NOMO-1 treated with dmso at 0.1 percent for 144 hours (cell line): ENCODE data around the gene ZYG11A.
A peak's percentile ranks its signal among the peaks of the same experiment; 100 is the strongest.
"Not testable (repeated sequence)": the region's sequence is repeated elsewhere in the genome, so short reads cannot be mapped to it uniquely, and the experiment has no call there.

Experiments
- DNase-seq: peaks from one replicate; lab custom pipeline; 2025; ENCODE audit not compliant: unreplicated experiment; lab: John Stamatoyannopoulos, UW

ZYG11A gene

DNA sequence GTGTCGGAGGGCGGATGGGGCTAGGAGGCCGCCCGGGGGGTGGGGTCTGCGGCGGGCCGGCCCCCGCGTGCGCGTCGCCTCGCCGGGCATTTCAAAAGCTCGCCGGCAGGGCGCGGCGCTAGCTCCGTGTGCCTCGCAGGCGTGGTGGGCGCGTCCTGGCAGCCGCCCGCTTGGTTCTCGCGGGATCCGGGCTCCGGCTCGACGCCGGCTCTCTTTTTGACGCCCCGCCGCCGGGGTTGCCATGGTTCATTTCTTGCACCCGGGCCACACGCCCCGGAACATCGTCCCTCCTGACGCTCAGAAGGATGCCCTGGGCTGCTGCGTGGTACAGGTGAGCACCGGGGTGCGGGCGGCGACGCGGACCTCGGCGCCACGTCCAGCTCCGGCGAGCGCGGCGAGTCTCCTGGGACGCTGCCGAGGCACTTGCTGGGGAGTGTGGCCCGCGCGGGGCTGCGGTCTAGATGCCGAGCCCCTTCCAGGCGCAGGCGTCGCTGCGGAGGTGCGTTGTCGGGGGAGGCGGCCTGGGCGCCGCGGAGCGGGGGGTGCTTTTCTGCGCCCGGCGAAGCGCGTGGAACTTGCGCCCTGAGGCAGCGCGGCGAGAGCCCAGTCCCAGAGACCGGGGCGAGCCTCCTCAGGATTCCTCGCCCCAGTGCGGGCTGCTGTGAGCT, at the start of gene ZYG11A:
TSS of gene ZYG11A (plus strand) at position 118 of the 668 bp plus-strand sequence. CDS start at position 242, 124 bp downstream.
- DNase-seq, result peak; percentile 29

DNA sequence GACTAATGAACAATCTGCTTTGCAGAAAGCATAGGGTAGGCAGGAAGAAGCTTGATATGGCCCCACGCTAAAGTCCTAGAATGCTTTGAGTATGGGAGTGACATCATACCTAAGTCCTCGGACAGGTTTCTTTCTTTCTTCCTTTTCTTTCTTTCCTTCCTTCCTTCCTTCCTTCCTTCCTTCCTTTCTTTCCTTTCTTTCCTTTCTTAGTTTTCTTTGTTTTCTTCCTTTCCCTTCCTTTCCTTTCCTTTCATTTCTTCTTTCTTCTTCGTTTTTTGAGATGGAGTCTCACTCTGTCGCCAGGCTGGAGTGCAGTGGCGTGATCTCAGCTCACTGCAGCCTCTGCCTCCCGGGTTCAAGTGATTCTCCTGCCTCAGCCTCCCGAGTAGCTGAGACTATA, 48.8 kb upstream of the ZYG11A start:
- DNase-seq, result not testable (repeated sequence)

GRCh38 chr1:52795464-52795863, 47.1 kb upstream of the ZYG11A start:
- DNase-seq, result peak; percentile 20

- DNase-seq, result no peak
Measured at GRCh38 chr1:52798331-52798730, 44.2 kb upstream of the ZYG11A start.

DNA sequence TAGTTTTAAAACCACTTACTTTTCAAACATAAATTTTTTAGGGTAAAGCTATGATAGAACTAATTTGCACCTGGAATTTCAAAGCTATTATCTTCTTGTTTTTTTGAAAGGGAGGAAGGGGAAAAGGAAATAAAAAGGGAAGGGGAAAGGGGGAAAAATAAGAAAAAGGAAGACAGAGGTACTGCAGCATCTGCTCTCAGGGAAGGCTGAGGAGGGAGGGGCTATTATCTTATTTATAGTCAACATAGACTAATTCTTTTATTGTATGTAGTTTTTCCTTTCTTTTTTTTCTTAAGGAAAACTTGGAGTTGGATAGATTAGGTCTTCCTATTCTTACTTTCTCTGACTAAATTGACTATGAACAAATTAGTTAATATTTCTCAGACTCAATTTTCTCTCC, 41.5 kb upstream of the ZYG11A start:
- no peak for DNase-seq

DNA sequence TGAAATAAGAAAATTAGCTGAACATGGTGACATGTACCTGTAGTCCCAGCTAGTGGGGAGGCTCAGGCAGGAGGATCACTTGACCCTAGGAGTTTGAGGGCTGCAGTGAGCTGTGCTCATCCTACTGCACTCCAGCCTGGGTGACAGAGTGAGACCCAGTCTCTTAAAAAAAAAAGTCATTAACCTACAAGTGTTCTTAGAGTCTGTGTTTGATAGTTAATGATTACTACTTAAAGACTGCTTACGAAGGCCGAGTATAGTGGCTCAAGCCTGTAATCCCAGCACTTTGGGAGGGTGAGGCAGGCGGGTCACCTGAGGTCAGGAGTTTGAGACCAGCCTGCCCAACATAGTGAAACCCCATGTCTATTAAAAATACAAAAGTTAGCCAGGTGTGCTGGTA, 38.5 kb upstream of the ZYG11A start:
- not testable (repeated sequence) for DNase-seq

GRCh38 chr1:52814465-52814864, 28.1 kb upstream of the ZYG11A start:
- DNase-seq, result no peak

DNA sequence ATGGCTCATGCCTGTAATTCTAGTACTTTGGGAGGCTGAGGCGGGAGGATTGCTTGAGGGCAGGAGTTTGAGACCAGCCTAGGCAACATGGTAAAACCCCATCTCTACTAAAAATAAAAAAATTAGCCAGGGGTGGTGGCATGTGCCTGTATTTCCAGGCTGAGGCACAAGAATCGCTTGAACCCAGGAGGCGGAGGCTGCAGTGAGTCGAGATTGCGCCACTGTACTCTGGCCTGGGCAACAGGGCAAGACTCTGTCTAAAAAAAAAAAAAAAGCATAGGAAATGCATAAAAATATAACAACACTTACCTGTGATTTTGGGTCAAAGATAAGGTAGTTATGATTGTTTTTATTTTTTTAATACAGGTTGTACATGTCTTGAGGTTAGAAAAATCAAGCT, 21.7 kb upstream of the ZYG11A start:
- DNase-seq, result not testable (repeated sequence)

- DNase-seq, result no peak
Measured at GRCh38 chr1:52825868-52826267, 16.7 kb upstream of the ZYG11A start.

DNA sequence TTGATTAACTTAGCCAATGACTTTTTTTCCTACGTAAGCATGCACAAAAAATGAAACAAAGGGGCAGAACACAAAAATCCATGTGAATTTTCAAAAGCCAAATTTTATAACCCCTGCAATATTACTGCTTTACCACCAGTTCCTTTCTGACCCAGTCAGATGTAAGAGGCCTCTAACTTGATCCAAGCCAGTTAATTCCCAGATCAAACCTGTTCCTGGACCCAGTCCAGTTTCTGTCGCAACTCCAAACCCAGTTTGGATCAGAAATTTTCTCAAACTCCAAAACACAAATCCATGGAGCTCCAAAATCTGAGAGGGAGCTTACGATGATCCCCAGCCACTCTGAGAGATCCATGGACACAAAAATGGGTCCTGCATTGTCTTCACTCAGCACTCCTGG, 7.8 kb upstream of the ZYG11A start:
- DNase-seq, result no peak

DNA sequence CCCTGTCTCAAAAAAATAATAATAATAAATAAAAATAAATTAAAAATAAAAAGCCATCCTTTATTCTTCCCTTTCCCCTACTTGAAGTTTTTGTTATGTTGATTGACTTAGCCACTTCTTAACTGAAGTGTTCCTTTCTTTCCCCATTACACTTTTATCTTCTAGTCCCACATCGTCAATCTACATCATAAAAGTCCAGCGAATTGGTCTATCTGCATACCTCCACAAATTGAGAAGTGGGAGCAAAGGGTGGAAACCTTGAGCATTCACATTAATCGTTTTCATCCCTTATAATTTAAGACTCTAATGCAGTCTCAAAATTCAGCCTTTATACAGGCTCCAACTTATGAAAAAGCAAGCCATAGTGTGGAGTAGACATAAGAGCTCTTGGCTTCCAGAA, 6.5 kb upstream of the ZYG11A start:
- DNase-seq, result no peak

DNA sequence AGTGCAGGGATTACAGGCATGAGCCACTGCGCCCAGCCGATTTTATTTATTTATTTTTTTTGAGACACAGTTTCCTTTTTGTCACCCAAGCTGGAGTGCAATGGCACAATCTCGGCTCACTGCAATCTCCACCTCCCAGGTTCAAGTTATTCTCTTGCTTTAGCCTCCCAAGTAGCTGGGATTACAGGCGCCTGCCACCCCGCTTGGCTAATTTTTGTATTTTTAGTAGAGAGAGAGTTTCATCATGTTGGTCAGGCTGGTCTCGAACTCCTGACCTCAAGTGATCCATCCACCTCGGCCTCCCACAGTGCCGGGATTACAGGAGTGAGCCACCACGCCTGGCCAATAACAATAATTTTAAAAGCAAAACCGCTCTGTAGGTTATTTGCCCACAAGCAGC, 3.4 kb upstream of the ZYG11A start:
- not testable (repeated sequence) for DNase-seq

- DNase-seq, result not testable (repeated sequence)
Measured at GRCh38 chr1:52845119-52845518, 2.6 kb downstream of the ZYG11A start.

- DNase-seq, result no peak
Measured at GRCh38 chr1:52848423-52848822, 5.9 kb downstream of the ZYG11A start.

DNA sequence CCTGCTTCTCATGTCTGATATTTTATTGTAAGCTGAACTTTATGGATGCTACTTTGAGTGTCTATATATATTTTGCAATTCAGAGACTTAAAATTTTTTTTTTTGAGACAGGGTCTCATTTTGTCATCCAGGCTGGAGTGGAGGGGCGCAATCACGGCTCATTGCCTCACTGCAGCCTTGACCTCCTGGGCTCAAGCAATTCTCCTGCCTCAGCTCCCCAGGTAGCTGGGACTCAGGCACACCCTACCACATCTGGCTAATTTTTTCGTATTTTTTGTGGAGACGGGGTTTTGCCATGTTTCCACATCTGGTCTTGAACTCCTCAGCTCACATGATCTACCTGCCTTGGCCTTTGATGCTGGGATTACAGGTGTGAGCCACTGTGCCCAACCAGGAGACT, 8.4 kb downstream of the ZYG11A start:
- no peak for DNase-seq

DNA sequence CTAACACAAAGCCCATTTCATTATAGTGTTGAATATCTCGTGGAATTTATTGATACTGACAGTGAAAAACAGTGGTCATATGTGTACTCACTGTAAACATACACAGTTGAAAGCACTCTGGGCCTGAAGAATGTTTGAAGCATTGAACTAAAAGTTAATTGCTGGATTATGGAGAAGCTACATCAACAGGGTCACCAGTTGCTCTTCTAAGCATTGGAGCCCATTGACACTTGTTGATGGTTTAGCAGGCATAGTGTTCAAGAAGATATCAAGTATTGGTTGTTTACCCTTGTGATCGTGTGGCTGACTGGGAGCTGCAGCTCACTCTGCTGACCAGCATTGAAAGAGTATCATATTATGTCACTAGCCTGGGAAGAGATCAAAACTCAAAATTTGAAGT, 10.3 kb downstream of the ZYG11A start:
- DNase-seq, result no peak

DNA sequence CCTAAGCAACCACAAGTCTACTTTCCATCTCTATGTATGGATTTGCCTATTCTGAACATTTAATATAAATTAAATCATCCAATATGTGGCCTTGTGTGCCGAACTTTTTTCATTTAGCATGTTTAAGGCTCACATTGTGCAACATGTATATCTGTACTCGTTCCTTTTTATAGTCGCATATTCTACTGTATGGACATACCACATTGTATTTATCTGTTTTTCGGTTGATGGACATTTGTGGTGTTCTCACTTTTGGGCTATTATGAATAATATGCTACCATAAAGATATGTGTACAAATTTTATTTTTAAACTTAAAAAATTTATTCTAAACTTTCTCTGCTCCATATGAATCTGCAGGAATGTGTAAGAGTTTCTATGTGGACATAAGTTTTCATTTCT, 13.0 kb downstream of the ZYG11A start:
- no peak for DNase-seq

GRCh38 chr1:52856026-52856425, 13.5 kb downstream of the ZYG11A start:
- DNase-seq, result no peak

DNA sequence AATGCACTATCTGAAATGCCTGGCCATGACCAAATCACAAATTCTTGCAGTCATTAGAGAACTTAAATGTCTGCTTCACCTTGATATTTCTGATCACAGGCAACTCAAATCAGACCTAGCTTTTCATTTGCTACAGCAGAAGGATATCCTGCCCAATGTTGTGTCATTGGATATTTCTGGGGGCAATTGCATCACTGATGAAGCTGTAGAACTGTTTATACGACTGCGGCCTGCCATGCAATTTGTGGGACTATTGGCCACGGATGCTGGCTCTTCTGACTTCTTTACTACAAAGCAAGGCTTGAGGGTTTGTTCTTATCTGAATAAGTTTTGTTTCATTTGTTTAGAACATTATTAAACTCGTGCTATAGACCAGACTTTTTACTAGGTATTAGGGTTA, 14.9 kb downstream of the ZYG11A start:
- DNase-seq, result no peak

GRCh38 chr1:52862666-52863458, 20.3 kb downstream of the ZYG11A start:
- no peak for DNase-seq

DNA sequence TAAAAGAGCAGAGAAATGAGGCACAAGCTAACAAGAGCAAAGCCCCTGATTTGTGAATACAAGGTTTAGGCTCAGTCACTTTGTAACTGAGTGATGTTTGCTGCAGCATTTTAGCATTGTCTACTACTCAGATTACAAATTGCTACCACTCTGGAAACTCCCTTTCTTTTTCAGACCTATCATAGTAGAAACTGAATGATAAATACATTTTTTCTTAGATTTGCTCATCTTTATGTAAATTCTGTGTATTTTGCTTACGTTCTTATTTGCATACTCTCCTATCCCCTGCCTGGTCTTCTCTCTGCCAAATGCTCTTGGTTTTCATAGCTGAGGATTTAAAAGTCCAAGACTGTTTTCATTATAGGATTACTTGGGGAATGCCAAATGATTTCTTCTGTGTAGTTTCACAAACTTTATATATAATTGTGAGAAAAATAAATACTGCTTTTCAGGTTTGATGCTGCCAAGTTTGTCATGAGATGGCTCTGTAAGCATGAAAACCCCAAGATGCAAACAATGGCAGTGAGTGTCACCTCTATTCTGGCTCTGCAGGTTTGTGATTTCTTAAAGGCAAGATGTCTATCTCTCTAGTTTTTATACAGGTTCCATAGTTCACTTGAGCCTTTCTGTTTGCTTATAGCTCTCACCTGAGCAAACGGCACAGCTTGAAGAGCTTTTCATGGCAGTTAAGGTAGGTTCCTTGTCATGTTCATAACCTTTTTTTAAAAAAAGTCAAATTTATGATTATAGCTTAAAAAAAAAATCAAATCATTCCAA, 24.7 kb downstream of the ZYG11A start:
- no peak for DNase-seq

- not testable (repeated sequence) for DNase-seq
Measured at GRCh38 chr1:52869727-52870126, 27.2 kb downstream of the ZYG11A start.
